ENCODE results near the gene ELF5.

The ELF5 gene

DNA sequence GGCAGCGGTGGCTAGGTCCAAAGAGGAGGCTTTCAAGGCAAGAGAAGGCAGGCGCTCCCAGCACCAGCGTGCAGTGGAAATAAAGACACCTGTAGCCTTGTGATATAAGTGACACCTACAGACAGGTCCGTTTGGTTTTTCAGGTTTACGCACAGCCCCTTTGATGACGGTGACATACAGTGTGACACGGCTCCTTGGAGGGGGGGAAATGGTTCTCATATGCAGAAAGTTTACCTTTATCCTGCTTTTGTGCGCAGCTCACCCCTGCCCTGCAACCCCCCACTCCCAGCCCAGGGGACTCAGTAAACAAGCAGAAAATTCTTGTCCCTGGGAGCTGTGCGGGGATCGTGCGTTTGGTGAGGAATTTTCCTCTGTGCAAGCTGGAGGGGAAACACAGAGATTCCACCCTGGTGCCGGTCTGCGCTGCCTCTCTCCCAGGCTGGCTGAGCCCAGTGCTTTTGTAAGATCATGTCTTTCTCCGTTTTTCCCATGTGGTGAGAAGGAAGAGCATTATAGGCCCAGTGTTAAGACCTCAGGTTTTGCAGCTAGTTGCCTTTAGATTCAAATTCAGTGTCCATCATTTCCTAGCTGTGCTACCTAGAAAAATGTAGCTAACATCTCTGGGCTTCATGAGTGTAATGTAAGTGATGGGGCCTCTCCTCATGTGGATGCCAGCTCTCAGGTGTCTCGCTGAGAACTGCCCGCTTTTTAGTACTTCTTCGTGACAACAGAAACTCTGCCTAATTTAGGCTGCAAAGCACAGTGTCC, at the start of gene ELF5:
TSS of gene ELF5 (minus strand) at position 113 of the 768 bp plus-strand sequence. CDS start 8,045 bp downstream, outside the sequence.
- no peak for DNase-seq

DNA sequence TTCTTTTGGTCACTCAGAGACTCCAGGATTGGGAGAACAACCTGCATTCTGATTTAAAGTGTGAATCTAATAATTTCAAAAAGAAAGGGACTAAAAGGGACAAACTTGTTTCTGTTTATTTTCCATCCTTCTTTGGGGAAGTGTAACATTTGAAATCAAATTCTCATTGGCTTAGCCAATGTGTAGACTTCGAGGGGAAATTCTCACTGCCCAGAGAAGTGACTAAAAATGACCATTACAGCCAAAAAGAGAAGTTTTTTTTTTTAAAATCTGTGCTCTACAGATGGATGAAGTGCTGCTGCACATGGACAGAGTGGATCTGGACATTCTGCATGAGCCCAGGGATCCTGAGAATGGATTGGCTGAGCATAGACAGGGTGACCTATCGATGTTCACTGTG, 49.4 kb upstream of the ELF5 start:
- DNase-seq, result no peak

DNA sequence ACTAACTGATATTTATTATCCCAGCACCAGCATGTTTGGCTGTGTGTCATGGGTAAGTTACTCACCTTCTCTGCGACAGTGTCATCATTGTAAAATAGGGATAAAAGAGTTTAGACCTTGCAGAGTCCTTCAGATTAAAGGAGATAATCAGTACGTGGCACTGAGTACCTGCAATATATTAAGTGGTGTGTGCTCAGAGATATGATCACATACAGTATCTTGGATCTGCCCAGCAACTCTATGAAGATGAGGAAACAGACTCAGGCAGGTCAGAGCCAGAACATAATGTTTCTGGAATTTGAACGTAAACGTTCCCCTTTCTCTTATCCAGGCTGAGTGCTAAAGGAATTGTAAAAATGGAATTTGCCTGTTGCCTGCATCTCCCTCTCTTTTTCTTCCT, 46.9 kb upstream of the ELF5 start:
- no peak for DNase-seq

DNA sequence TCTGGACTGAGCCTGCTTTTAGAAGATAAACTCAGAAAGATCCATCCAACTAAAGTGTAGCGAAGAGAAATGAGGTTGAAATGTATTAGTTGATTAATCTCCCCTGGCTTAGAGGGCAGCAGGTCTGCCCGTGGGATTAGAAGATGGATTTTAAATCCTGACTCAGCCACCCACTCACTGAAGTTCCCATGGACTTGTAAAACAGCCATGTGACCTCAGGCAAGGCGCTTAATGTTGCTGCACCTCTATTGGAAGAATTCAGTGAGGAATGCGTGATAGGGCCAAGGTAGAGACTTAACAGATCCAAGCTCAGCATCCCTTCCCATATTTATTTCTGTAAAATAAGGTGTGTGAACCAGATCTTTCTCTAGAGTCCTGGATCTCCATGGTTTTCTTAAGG, 45.1 kb upstream of the ELF5 start:
- no peak for DNase-seq

DNA sequence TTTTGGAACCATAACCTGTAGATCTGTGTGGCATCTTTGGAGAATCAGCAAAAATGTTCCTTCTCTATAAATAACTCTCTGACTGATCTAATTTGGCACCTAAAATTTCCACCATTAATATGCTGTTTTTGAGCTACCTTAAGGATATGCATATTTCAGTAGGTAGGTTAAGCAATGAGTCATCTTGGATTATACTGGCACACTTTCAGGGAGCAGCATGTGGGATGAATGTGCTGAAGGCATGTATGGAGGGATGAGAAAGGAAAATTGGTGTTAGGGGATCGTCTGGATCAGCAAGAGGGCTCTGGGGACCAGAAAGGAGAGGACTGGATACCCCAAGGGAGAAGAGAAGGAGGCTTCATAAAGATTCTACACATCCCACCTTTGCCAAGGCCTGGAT, 44.6 kb upstream of the ELF5 start:
- no peak for DNase-seq

DNA sequence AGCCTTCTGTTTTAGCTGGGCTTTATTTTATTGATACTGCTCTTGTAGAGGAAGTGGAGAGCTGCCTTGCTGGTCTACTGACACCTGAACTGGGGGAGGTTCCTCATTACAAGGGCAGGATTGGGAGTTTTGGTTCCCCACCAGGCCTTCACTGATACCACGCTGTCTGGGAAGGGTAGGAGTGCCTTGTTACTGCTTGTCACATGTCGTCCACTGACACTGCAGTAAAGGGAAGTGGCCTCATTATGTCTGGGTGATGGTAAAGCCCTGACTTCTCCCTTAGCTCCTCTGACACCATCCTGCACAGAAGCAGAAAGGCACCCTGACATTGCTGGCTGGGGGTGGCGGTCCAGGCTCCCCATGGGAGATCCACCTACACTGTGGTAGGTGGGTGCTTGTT, 38.7 kb upstream of the ELF5 start:
- no peak for DNase-seq

DNA sequence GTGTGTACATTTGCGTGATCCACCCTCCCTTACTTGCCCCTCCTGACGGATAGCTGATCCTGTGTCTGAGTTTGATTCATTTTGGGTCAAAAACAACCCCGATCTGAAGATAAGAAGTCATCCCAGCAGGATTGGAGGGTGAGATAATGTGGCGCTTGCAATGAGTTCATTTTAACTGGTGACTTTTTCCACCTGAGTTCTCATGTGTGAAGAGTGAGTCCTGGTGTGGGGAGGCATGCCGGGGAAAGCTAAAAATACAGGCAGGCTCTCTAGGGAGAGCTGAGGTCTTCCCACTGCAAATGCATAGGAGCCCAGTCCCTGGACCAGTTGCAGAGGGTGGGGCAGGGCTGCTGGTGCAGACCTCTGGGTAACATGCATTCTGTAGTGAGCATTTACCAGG, 35.7 kb upstream of the ELF5 start:
- no peak for DNase-seq

DNA sequence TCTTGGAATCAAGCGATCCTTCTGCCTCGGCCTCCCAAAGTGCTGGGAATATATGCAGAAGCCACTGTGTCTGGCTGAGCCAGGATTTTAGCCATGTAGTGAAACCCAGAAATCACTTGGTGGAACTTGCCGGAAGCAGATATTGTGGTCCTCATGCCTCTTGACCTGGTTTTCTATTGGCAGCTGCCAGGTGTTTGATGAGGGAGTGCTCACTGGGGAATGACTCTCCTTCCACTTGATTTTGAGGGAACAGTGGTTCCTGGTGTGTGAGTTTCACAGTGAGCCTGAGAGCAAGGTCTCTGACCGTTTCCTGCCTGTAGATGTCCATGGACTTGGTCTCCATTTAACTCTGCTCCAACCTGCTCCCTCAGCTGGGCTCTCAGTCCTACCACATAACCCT, 34.7 kb upstream of the ELF5 start:
- no peak for DNase-seq

DNA sequence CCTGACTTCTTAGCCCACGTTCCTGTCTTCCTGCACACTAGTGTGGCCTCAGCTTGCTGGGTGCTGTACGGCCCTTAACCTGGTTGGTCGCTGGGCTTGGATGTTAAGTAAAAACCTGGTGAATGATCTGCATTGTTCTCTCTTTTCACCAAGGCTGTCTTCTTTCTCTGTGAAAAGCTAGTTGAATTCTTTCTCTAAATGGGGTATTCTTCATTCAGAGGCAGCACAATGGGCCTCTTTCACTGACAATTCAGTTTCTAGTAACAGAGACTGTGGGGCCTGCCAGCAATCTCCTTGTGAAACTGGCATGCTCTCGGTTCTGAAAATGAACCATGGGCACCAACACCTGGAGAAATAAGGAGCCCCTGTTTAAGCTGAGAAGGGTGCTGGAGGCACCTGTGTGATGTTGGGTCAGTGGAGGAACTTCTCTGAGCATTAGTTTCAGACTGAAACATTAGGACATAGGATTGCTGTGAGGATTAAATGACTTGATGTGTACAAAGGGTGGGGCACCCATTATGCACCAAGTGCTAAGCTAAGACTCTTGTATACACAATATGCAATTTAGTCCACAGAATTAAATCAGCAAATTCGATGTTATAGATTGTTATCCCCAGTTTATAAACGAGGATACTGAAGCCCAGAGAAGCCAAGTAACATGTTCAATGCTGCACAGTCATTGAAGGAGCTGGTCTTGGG, 33.1 kb upstream of the ELF5 start:
- DNase-seq, result no peak

DNA sequence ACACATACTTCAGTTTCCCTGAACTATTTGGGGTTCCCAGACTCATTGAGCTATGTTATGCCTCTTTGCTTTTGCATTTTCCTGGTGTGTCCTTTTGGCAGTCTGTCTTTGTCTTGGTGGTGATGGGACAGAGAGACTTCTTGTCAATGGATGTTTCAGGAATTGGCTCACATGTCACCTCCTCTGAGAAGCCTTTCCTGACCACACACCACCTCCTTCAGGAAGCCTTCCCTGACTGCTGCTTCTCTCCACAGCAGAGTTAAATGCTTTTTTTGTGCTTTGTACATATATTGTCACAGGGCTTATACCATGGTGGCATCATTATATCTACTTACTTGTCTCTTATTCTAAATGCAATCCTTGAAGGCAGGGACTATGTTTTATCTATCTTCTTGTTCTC, 28.5 kb upstream of the ELF5 start:
- no peak for DNase-seq

DNA sequence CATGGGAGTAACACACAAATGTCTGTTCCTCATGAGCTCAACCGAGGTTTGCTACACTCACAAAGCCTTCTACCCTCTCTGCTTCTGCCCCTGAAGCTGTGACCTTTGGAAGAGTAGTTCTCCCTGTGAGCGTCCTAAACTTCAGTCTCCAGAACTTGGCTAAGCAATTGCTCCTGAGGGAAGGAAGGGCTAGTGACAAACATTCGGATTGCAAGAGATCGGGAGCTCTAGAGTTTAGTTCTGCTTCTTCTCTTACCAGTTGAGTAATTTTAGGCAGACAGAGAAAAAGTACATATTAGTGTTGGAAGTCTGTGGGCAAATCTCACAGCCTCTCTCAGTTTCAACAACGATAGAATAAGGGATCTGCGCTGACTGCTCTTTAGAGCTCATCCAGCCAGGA, 27.3 kb upstream of the ELF5 start:
- no peak for DNase-seq

DNA sequence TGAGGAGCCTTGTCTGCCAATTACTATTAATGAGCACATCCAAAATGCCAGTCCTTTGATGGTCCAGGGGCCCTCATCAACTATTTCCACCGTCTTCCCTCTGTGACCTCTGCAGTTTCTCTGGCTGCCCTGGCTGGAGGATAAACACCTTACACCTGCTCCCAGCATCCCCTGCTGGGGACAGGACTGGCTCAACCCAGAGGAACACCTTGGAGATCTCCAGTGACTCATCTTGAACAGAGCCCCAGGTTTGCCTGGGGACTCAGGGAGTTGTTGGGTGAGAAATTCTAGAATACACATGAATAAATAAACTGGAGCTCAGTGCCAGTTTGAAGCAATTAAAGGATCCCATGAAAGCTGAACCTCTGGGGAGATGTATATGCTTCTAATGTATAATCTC, 24.0 kb upstream of the ELF5 start:
- no peak for DNase-seq

DNA sequence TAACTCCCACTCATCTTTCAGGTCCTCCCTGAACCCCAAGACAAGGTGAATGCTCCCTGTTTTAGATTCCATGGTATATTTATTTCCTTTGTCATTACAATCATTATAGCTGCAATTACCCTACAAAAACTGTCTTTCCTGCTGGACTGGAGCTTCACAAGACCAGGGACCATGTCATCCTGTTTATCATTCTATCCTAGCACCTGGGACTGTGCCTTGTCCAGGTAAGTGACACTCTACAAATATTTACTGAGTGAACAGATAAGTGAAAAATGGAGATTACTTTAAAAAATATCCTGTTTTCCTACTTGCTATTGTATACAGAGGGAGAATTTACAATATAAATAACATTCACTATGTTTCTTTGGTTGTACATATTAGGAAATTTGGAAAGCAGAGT, 22.5 kb upstream of the ELF5 start:
- no peak for DNase-seq

DNA sequence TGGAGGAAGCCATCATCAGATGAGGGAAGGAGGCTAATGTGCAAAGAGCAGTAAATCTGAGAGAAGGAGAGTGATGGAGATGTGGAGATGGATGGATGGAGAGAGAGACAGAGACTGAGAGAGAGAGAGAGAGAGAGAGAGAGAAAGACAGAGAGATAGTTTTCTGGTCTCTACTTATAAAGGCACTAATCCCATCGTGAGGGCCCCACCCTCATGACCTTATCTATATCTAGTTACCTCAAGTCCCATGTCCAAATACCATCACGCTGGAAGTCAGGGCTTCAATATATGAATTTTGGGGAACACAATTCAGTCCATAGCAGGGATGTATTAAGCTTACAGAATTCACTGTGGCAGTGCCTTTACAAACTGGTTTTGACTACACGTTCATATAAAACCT, 21.2 kb upstream of the ELF5 start:
- no peak for DNase-seq

DNA sequence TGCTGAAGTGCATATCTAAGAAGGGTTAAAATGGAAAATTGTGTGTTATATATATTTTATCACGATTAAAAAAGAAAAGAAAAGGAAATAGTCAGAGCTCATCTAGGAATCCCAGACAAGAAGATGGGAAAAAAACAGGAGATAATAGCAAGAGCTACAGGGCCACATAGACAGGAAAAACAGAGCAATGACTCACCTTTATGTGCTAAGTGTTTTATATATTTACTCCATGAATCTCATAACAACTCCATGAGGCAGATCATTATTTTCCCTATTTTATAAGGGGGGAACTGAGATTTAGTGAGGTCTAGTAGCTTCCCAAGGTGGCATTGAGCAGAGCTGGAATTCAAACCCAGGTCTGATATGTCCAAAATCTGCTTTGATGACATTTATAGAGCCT, 18.1 kb upstream of the ELF5 start:
- DNase-seq, result no peak

DNA sequence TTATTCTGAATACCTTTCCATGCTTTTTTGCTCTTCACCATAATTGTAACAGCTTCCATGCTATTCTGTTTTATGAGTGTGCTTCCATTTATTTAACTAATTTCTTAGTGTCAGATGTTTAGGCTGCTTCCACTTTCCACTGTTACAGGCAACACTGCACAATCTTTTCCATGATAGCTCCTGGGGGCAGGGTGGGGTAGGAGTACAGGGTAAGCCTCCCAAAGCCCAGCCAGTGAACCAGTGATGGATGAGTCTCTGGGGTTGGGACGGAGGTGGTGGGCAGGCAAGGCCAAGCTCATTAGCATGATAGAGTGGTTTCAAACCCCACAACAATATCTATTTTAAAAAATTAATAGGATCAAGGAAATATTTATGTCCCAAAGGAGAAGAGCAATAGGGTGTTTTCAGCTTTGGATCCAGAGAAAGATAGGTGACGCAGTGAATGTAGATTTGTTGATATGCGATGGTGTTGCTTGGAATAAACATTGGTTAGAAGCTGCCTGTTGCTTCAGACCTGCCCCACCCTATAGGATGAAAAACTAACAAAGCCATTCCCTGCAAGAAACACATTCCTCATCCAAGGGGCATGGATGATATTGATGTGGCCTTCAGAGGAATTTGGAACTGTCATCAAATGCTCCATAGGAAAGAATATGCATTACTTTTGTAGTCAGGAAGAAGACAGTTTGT, 17.1 kb upstream of the ELF5 start:
- DNase-seq, result no peak

DNA sequence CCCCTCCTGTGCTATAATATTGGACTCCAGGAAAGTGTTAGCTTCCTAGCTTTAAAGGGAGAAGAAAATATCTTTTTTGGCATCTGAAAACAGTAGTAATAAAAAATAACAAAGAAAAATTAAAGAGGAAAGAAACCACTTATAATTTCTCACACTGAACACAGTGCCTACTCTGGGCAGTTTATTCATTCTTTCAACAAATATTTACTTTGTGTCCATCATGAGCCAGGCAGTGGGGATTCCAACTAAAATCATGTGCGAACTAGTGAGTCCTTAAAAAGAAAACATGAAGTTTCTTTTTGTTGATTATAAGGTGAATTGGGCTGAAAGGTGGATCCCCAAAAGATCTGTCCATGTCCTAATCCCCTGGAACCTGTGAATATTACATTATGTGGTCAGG, 16.0 kb upstream of the ELF5 start:
- no peak for DNase-seq

DNA sequence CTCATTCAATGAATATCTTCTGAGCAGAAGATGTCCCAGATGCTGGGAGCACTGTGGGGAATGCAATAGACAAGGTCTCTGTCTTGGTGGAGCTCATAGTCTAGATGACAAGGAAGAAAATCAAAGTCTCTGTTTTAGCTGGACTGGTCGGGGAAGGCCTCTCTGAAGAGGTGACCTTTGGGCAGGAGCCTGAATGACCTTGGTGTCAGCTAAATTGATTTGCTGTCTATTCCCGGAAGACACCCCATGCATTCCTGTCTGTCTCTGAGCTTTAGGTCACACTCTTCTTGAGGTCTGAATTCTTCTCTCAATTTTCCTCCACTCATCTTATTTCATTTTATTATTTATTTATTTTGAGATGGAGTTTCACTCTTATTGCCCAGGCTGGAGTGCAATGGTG, 14.5 kb upstream of the ELF5 start:
- no peak for DNase-seq

DNA sequence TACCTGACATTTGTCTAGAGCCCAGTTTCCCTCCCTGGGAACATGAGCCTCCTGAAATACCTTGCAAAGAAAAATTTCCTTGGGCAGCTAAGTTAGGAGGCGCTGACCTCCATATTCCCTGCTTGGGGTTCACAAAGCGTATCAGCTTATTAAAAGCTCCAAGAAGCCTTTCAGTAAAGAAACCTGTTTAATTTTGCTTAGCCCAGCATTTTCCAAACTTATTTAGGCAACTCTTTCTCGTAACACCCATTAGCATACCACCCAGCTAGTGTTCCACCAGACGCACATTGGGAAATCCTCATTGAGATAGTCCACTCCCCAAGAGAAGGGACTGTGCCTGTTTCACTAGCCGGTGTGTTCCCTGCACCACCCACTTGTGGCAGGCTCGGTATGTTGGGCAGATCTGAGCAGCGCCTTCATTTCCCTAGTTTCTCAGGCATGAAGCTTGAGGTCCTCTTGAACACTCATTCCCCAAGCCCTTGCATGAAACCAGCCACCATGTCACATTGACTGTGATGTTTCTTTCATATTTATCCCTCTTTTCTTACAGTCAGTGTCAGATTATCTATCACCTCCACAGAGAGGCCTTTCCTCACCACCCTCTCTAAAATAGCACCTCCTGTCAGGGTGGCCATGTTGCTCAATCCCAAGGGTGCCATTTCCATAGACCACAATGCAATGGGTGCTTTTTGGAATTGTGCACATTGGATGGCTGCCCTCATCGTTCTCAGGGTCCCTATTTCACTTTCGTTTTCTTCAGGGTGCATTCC, 12.5 kb upstream of the ELF5 start:
- no peak for DNase-seq

DNA sequence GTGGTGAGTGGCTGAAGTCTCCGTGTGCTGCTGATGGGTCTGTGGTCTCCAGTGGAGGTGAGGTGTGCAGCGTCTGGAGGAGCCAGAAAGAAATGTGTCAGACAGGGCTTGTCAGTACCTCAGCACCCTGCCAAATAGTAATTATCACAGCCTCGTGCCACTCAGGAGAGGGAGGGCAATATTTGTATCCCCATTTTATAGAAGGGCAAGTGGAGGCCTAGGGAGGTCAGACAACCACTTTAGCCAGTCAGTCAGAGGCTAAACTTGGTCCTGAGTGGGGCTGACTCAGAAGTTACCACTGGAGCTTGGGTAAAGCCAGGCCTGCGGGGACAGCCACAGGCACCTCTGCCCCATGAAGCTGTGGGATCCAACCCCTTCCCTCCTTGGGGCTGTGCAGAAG, 11.5 kb upstream of the ELF5 start:
- DNase-seq, result no peak

DNA sequence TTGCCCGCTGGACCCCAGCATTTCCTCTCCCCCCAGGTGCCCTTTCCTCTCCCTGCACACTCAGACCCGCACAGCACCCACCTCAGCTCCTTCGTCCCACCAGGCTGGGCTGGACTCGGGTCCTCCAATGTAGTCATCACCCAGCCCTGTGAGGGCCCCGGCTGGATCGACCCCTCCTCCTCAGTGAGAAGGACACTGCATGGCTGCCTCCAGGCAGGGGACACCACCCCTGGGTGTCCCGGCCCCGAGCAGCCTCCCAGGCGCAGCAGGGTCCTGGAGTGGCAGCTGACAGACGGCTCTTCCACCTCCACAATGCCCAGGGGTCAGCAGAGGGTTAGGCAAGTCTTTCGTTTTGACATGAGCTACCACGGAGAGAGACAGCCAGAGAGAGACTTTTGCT, 11.1 kb upstream of the ELF5 start:
- DNase-seq, result no peak

DNA sequence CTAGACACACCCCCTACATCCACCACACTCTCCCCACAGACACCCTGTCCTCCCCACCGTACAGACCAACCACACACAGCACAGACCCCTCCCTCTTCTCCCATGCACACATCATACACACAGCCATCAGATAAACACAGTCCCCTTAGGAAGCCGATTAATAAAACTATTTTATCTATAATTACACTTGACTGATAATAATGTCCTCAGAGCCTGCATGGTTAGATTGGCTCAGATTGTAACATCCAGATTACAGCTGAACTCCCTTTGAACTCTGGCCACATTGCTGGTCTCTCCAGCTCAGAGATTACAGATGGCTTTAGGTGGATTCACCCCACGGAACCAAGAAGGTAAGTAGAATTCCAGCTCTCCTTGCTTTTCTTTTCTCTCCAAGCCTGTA, 9.5 kb upstream of the ELF5 start:
- DNase-seq, result no peak

DNA sequence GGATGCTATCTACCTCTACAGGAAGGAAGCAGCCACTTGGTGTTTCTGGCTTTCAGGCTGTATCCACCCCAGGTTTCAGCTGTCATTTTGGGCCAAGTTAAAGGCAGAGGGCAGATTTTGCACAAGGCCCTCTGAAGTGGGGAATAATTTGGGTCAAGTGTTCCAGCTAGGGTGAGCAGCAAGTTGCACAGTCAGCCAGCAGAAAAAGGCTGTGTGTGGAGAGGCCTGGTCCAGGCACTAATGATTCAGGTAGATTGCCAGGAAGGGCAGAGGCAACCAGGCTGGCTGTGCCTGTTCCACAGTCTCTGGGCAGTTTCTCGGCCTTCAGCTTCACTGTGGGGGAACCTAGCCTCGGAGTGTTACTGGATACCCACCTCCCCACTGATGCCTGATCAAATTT, 8.6 kb upstream of the ELF5 start:
- no peak for DNase-seq

DNA sequence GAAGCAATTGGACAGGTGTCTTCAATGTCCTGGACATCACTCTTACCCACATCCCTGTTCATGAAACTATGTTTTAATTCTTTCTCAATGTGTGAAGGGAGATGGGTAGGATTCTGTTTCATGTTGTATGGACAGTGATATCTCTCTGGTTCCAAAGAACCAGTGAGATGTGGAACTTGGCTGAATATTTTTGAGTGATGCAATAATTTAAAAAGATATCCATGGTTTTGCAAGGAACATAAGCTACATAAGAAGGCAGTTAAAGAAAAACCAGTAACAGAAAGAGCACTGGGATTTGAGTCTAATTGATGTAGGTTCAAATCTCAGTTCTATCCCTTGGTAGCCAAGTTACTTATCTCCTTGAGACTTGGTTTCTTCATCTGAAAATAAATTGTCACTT, 7.7 kb upstream of the ELF5 start:
- no peak for DNase-seq

All from activated CD4-positive, alpha-beta T cell treated with anti-CD3 and anti-CD28 coated beads, Interleukin-2, amount 50 U/mL, for 48 hours (primary cell).